Gastrocnemius medialis (tissue), 4 donors: ENCODE data around the gene LFNG. TPM values are rescaled to one million over a fixed set of nuclear protein-coding genes. Genes with fewer than 3 reads are reported as not detected.

ENCODE experiments used
- ATAC-seq, 2 donors: fragments of 150-250 bp; one replicate each; pipeline ENCODE4 v1.9.1; 2016
- DNase-seq, 2 donors: peaks; one replicate each; pipeline ENCODE4 v3.0.0-alpha.2; 2019
- H3K27ac ChIP-seq, 4 donors: fragments of 200-600 bp; sonication (generic); 1 replicate in 1 of 4; 2 replicates in 3 of 4; pipeline ENCODE4 v1.5.1; 2016 to 2018; ENCODE audit warnings: mild to moderate bottlenecking in 2 of 4, moderate library complexity in 1 of 4
- H3K27me3 ChIP-seq, 3 donors: fragments of 200-600 bp; sonication (generic) in 2 of 3; 1 replicate in 1 of 3; 2 replicates in 2 of 3; pipeline versions ENCODE4 v1.5.1 to v1.6.0; 2016 to 2019; ENCODE audit warnings: mild to moderate bottlenecking in 1 of 3, moderate library complexity in 1 of 3
- H3K36me3 ChIP-seq, 2 donors: fragments of 200-600 bp; sonication (generic) in 1 of 2; one replicate each; pipeline ENCODE4 v1.5.1; 2017 to 2018
- H3K4me1 ChIP-seq, 2 donors: fragments of 200-600 bp; sonication (generic) in 1 of 2; one replicate each; pipeline ENCODE4 v1.5.1; 2016 to 2017; ENCODE audit warnings: mild to moderate bottlenecking in 2 of 2
- H3K4me3 ChIP-seq, 4 donors: fragments of 200-600 bp; sonication (generic) in 3 of 4; 1 replicate in 1 of 4; 2 replicates in 3 of 4; pipeline ENCODE4 v1.5.1; 2016 to 2019; ENCODE audit warnings: mild to moderate bottlenecking in 2 of 4
- H3K9me3 ChIP-seq, 3 donors: fragments of 200-600 bp; sonication (generic) in 2 of 3; 1 replicate in 1 of 3; 2 replicates in 2 of 3; pipeline ENCODE4 v1.5.1; 2016 to 2019
- CTCF ChIP-seq, 5 experiments: fragments of 450-650 bp in 3 of 5; fragments of 200-600 bp in 2 of 5; sonication (generic) in 2 of 5; IDR thresholded peaks in 4 of 5; conservative IDR thresholded peaks in 1 of 5; 1 replicate in 4 of 5; 2 replicates in 1 of 5; pipeline ENCODE4 v1.5.1; 2016 to 2019; ENCODE audit warnings: antibody characterized with exemption in 5 of 5, mild to moderate bottlenecking in 3 of 5, moderate library complexity in 3 of 5
- POLR2A ChIP-seq, 2 donors: fragments of 450-650 bp; IDR thresholded peaks; one replicate each; pipeline ENCODE4 v1.6.1; 2017; ENCODE audit warnings: antibody characterized with exemption in 2 of 2, mild to moderate bottlenecking in 2 of 2, moderate library complexity in 2 of 2
- in situ Hi-C, 4 donors: fragments of 200-750 bp; cut with MboI; loops; one replicate each; pipeline versions ENCODE4 v1.15.0 to v1.8.0; 2017; ENCODE audit warnings: low sequenced_read_pairs in 4 of 4
- intact Hi-C: fragments of 100-400 bp; cut with DNase I; formaldehyde crosslinking; loops from one replicate; pipeline ENCODE4 v1.15.1; 2023; ENCODE audit warnings: low total_unique reads
- total RNA-seq, 4 donors: library from RNA; depleted of rRNA; stranded (reverse); fragments of >200 nt; gene quantifications; one replicate each; pipeline versions ENCODE4 v1.1.0 to v1.2.3, GENCODE V29; 2016

LFNG gene
- total RNA-seq, 4 donors from 2014 or later = 1.0 to 5.9 (median 1.7) TPM

- Histone ChIP-seq H3K9me3 (no peaks in the 10 kb centered on the region), H3K27me3 (peaks cover 4 to 14% (median 10%) of the 10 kb centered on the region in 3 donors), H3K4me3 (no peak overlapping the region), H3K27ac (peak overlapping the region; percentile 14 to 64 (median 40)), H3K36me3 (no peaks in the 10 kb centered on the region), H3K4me1 (peaks cover 14 to 20% of the 10 kb centered on the region in 2 donors)
- DNase-seq (no peak), ATAC-seq (no peak)
- TF ChIP-seq CTCF (IDR thresholded peaks at IDR 0.05 in 4 of 5, conservative IDR thresholded peaks at IDR 0.05 in 1 of 5) = no peak
- in situ Hi-C loops = no loop called here
- intact Hi-C loops = no loop called here
Measured at GRCh38 chr7:2490181-2490651, 29.4 kb upstream of the LFNG start.

- no peaks in the 10 kb centered on the region for H3K9me3 ChIP-seq
- peaks cover 14 to 20% of the 10 kb centered on the region in 2 donors for H3K4me1 ChIP-seq
- no peak for ATAC-seq
- peaks cover 11 to 28% (median 23%) of the 10 kb centered on the region in 3 donors for H3K27me3 ChIP-seq
- no peaks in the 10 kb centered on the region for H3K36me3 ChIP-seq
- no peak overlapping the region for H3K4me3 ChIP-seq
- no peak overlapping the region for H3K27ac ChIP-seq
- intact Hi-C loops = no loop called here
- no peak for TF ChIP-seq CTCF (IDR thresholded peaks at IDR 0.05 in 4 of 5, conservative IDR thresholded peaks at IDR 0.05 in 1 of 5)
- DNase-seq = no peak
- in situ Hi-C loops = no loop called here
Measured at GRCh38 chr7:2492038-2492437, 27.5 kb upstream of the LFNG start.

GRCh38 chr7:2493205-2494164, 26.1 kb upstream of the LFNG start:
- no peak for DNase-seq
- Histone ChIP-seq H3K4me1 (peaks cover 8 to 12% of the 10 kb centered on the region in 2 donors), H3K27me3 (peaks cover 14 to 29% (median 25%) of the 10 kb centered on the region in 3 donors), H3K27ac (no peak overlapping the region), H3K9me3 (no peaks in the 10 kb centered on the region), H3K4me3 (no peak overlapping the region), H3K36me3 (no peaks in the 10 kb centered on the region)
- in situ Hi-C loops (no loop called here), intact Hi-C loops (no loop called here)
- ATAC-seq = no peak
- no peak for TF ChIP-seq CTCF (IDR thresholded peaks at IDR 0.05 in 4 of 5, conservative IDR thresholded peaks at IDR 0.05 in 1 of 5)
- TF ChIP-seq POLR2A (IDR thresholded peaks at IDR 0.05) = no peak

GRCh38 chr7:2494191-2495130, 25.1 kb upstream of the LFNG start:
- intact Hi-C loops = no loop called here
- in situ Hi-C loops = no loop called here
- Histone ChIP-seq H3K27ac (no peak overlapping the region), H3K27me3 (peaks cover 14 to 29% (median 25%) of the 10 kb centered on the region in 3 donors), H3K4me1 (peaks cover 0 to 4% of the 10 kb centered on the region in 2 donors), H3K9me3 (no peaks in the 10 kb centered on the region), H3K4me3 (no peak overlapping the region), H3K36me3 (no peaks in the 10 kb centered on the region)
- TF ChIP-seq POLR2A (IDR thresholded peaks at IDR 0.05) (no peak), CTCF (IDR thresholded peaks at IDR 0.05 in 4 of 5, conservative IDR thresholded peaks at IDR 0.05 in 1 of 5) (no peak)
- DNase-seq (no peak), ATAC-seq (no peak)
